K562 (cell line): Measurements from ENCODE around the gene DKK3.

ENCODE experiments used
- BCL6 ChIP-seq: fragments of 250-450 bp; sonication (Bioruptor Pico); IDR thresholded peaks from 2 replicates; pipeline ENCODE4 v1.4.0; 2020
- ETV6 ChIP-seq, 3 experiments: fragments of 150-350 bp in 1 of 3; sonication (generic) in 1 of 3; formaldehyde crosslinking in 1 of 3; IDR thresholded peaks; 2 replicates each; pipeline versions ENCODE4 v1.6.1 to v1.8.0; 2014 to 2022; ENCODE audit warnings: borderline replicate concordance in 2 of 3, low read depth in 2 of 3, antibody characterized with exemption in 1 of 3, low read length in 1 of 3, mild to moderate bottlenecking in 1 of 3, missing genetic modification reagents in 1 of 3
- POLR2A ChIP-seq: fragments of 450-650 bp; conservative IDR thresholded peaks from 2 replicates; pipeline ENCODE4 v1.6.1; 2016
- RCOR1 ChIP-seq, 2 experiments: IDR thresholded peaks; 2 replicates each; pipeline ENCODE4 v1.6.1; 2012; ENCODE audit warnings: low read depth in 2 of 2, low read length in 2 of 2, borderline replicate concordance in 1 of 2, improper control_type of control experiment in 1 of 2
- SMC3 ChIP-seq: conservative IDR thresholded peaks from 2 replicates; pipeline ENCODE4 v1.6.1; 2011; ENCODE audit warnings: low read depth, low read length, improper control_type of control experiment; ENCODE audit not compliant: insufficient read depth
- TBL1XR1 ChIP-seq, 2 experiments: IDR thresholded peaks; 2 replicates each; pipeline ENCODE4 v1.6.1; 2012; ENCODE audit warnings: improper control_type of control experiment in 2 of 2, low read length in 2 of 2, mild to moderate bottlenecking in 1 of 2
- ZNF232 ChIP-seq: sonication (generic); formaldehyde crosslinking; IDR thresholded peaks from 2 replicates; pipeline ENCODE4 v1.8.0; 2022; ENCODE audit warnings: mild to moderate bottlenecking, missing genetic modification reagents
- TF ChIP-seq, protein P1 (sequence below), 2 experiments: fragments of 450-650 bp; formaldehyde crosslinking in 1 of 2; IDR thresholded peaks; 2 replicates each; pipeline versions ENCODE4 v1.4.0 to v1.6.1; 2014 to 2020; ENCODE audit warnings: mild to moderate bottlenecking in 2 of 2, borderline replicate concordance in 1 of 2, low read depth in 1 of 2
- TF ChIP-seq, protein P2 (sequence below): sonication (generic); formaldehyde crosslinking; IDR thresholded peaks from 2 replicates; pipeline ENCODE4 v1.8.0; 2022; ENCODE audit warnings: mild to moderate bottlenecking, missing genetic modification reagents, borderline replicate concordance
- TF ChIP-seq, protein P3 (sequence below), 3 experiments: IDR thresholded peaks in 2 of 3; conservative IDR thresholded peaks in 1 of 3; 2 replicates each; pipeline ENCODE4 v1.5.1; 2011 to 2012; ENCODE audit warnings: low read length in 3 of 3, mild to moderate bottlenecking in 3 of 3, control low read depth in 2 of 3, improper control_type of control experiment in 1 of 3, inconsistent platforms in 1 of 3, low read depth in 1 of 3, mixed read lengths in 1 of 3, moderate library complexity in 1 of 3; ENCODE audit not compliant: insufficient read depth in 2 of 3
- TF ChIP-seq, protein P4 (sequence below): IDR thresholded peaks from 2 replicates; pipeline ENCODE4 v1.6.1; 2016; ENCODE audit warnings: missing genetic modification characterization, missing compliant biosample characterization
- TF ChIP-seq, protein P5 (sequence below): fragments of 250-450 bp; sonication (Bioruptor Pico); IDR thresholded peaks from 2 replicates; pipeline ENCODE4 v1.8.0; 2022; ENCODE audit warnings: moderate library complexity, mild to moderate bottlenecking, inconsistent platforms

DNA sequence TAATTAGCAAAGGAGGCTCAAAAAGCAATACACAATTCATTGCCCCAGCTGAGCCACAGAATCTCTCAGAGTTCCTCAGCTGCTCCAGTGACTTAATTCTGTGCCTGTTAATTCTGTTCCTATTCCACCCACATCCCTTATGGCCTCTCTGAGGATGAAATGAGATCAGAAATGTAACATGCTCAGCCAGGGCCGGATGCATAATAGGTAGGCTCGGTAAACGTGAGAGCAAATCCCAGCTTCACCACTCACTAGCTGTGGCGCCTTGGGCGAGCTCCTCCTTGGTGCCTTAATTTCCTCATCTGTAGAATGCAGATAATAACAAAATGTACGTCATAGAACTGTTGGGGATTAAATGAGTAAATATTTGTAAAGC is 42.8 kb upstream of the DKK3 start:
- TF ChIP-seq TBL1XR1 (IDR thresholded peaks at IDR 0.05; ENCODE audit: low read length in 2 of 2) (no peak), POLR2A (no peak), RCOR1 (IDR thresholded peaks at IDR 0.05; ENCODE audit: borderline replicate concordance in 1 of 2, low read depth in 2 of 2, low read length in 2 of 2) (no peak), ETV6 (IDR thresholded peaks at IDR 0.05; ENCODE audit: borderline replicate concordance in 1 of 2, low read depth in 2 of 2, low read length in 1 of 2) (no peak), ETV6 (CRISPR knock-in tag; IDR thresholded peaks at IDR 0.05; ENCODE audit: borderline replicate concordance) (no peak), SMC3 (no peak), ZNF232 (no peak), BCL6 (CRISPR knock-in tag) (no peak)
- TF ChIP-seq, protein P1, sequence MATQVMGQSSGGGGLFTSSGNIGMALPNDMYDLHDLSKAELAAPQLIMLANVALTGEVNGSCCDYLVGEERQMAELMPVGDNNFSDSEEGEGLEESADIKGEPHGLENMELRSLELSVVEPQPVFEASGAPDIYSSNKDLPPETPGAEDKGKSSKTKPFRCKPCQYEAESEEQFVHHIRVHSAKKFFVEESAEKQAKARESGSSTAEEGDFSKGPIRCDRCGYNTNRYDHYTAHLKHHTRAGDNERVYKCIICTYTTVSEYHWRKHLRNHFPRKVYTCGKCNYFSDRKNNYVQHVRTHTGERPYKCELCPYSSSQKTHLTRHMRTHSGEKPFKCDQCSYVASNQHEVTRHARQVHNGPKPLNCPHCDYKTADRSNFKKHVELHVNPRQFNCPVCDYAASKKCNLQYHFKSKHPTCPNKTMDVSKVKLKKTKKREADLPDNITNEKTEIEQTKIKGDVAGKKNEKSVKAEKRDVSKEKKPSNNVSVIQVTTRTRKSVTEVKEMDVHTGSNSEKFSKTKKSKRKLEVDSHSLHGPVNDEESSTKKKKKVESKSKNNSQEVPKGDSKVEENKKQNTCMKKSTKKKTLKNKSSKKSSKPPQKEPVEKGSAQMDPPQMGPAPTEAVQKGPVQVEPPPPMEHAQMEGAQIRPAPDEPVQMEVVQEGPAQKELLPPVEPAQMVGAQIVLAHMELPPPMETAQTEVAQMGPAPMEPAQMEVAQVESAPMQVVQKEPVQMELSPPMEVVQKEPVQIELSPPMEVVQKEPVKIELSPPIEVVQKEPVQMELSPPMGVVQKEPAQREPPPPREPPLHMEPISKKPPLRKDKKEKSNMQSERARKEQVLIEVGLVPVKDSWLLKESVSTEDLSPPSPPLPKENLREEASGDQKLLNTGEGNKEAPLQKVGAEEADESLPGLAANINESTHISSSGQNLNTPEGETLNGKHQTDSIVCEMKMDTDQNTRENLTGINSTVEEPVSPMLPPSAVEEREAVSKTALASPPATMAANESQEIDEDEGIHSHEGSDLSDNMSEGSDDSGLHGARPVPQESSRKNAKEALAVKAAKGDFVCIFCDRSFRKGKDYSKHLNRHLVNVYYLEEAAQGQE (IDR thresholded peaks at IDR 0.05; ENCODE audit: borderline replicate concordance): no peak
- TF ChIP-seq, protein P1 (CRISPR knock-in tag; IDR thresholded peaks at IDR 0.05; ENCODE audit: low read depth): no peak
- TF ChIP-seq, protein P2, sequence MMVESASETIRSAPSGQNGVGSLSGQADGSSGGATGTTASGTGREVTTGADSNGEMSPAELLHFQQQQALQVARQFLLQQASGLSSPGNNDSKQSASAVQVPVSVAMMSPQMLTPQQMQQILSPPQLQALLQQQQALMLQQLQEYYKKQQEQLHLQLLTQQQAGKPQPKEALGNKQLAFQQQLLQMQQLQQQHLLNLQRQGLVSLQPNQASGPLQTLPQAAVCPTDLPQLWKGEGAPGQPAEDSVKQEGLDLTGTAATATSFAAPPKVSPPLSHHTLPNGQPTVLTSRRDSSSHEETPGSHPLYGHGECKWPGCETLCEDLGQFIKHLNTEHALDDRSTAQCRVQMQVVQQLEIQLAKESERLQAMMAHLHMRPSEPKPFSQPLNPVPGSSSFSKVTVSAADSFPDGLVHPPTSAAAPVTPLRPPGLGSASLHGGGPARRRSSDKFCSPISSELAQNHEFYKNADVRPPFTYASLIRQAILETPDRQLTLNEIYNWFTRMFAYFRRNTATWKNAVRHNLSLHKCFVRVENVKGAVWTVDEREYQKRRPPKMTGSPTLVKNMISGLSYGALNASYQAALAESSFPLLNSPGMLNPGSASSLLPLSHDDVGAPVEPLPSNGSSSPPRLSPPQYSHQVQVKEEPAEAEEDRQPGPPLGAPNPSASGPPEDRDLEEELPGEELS (CRISPR knock-in tag): no peak
- TF ChIP-seq, protein P3, sequence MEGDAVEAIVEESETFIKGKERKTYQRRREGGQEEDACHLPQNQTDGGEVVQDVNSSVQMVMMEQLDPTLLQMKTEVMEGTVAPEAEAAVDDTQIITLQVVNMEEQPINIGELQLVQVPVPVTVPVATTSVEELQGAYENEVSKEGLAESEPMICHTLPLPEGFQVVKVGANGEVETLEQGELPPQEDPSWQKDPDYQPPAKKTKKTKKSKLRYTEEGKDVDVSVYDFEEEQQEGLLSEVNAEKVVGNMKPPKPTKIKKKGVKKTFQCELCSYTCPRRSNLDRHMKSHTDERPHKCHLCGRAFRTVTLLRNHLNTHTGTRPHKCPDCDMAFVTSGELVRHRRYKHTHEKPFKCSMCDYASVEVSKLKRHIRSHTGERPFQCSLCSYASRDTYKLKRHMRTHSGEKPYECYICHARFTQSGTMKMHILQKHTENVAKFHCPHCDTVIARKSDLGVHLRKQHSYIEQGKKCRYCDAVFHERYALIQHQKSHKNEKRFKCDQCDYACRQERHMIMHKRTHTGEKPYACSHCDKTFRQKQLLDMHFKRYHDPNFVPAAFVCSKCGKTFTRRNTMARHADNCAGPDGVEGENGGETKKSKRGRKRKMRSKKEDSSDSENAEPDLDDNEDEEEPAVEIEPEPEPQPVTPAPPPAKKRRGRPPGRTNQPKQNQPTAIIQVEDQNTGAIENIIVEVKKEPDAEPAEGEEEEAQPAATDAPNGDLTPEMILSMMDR (IDR thresholded peaks at IDR 0.05 in 2 of 3, conservative IDR thresholded peaks at IDR 0.05 in 1 of 3; ENCODE audit: insufficient read depth in 2 of 3, low read depth in 1 of 3, low read length in 3 of 3): no peak
- TF ChIP-seq, protein P4, sequence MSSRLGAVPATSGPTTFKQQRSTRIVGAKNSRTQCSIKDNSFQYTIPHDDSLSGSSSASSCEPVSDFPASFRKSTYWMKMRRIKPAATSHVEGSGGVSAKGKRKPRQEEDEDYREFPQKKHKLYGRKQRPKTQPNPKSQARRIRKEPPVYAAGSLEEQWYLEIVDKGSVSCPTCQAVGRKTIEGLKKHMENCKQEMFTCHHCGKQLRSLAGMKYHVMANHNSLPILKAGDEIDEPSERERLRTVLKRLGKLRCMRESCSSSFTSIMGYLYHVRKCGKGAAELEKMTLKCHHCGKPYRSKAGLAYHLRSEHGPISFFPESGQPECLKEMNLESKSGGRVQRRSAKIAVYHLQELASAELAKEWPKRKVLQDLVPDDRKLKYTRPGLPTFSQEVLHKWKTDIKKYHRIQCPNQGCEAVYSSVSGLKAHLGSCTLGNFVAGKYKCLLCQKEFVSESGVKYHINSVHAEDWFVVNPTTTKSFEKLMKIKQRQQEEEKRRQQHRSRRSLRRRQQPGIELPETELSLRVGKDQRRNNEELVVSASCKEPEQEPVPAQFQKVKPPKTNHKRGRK (tag): no peak
- TF ChIP-seq, protein P5, sequence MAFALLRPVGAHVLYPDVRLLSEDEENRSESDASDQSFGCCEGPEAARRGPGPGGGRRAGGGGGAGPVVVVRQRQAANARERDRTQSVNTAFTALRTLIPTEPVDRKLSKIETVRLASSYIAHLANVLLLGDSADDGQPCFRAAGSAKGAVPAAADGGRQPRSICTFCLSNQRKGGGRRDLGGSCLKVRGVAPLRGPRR (CRISPR knock-in tag): no peak
